NCI-H1417 treated with DMSO at 0.1 percent for 48 hours (cell line): ENCODE measurements around the gene PRSS21.

Experiments
- DNase-seq: peaks from one replicate; lab custom pipeline; 2025; lab: John Stamatoyannopoulos, UW

PRSS21 gene

GRCh38 chr16:2806286-2806685, 10.8 kb upstream of the PRSS21 start:
- no peak for DNase-seq

- no peak for DNase-seq
These were observed 8.9 kb upstream of the PRSS21 start for GRCh38 chr16:2808181-2808580.

GRCh38 chr16:2809149-2809760, 7.8 kb upstream of the PRSS21 start:
- no peak for DNase-seq

- no peak for DNase-seq
These were observed 6.4 kb upstream of the PRSS21 start for GRCh38 chr16:2810651-2811050.

- no peak for DNase-seq
These were observed 5.2 kb upstream of the PRSS21 start for GRCh38 chr16:2811703-2812471.

GRCh38 chr16:2813771-2814221, 3.2 kb upstream of the PRSS21 start:
- no peak for DNase-seq

- DNase-seq: no peak
These were observed 2.3 kb upstream of the PRSS21 start for GRCh38 chr16:2814551-2815298.

- no peak for DNase-seq
These were observed 1.7 kb upstream of the PRSS21 start for GRCh38 chr16:2815299-2815771.

- DNase-seq: no peak
These were observed 569 bp downstream of the PRSS21 start for GRCh38 chr16:2817340-2818271.

GRCh38 chr16:2818272-2818876, 1.3 kb downstream of the PRSS21 start:
- no peak for DNase-seq

- DNase-seq: no peak
These were observed 2.3 kb downstream of the PRSS21 start for GRCh38 chr16:2819179-2819938.

- DNase-seq: no peak
These were observed 3.1 kb downstream of the PRSS21 start for GRCh38 chr16:2819939-2820835.

GRCh38 chr16:2820836-2821486, 3.9 kb downstream of the PRSS21 start:
- no peak for DNase-seq

- no peak for DNase-seq
These were observed 4.6 kb downstream of the PRSS21 start for GRCh38 chr16:2821487-2822157.

GRCh38 chr16:2822158-2822495, 5.1 kb downstream of the PRSS21 start:
- no peak for DNase-seq

- no peak for DNase-seq
These were observed 5.5 kb downstream of the PRSS21 start for GRCh38 chr16:2822496-2822895.

GRCh38 chr16:2824626-2825025, 7.6 kb downstream of the PRSS21 start:
- DNase-seq: no peak

- DNase-seq: no peak
These were observed 8.2 kb downstream of the PRSS21 start for GRCh38 chr16:2825049-2825742.
